NCI-H1092 treated with DMSO at 0.1 percent for 48 hours (cell line): ENCODE data around the gene KERA.
A peak's percentile ranks its signal among the peaks of the same experiment; 100 is the strongest.

Experiments
- DNase-seq: peaks from one replicate; lab custom pipeline; 2025; lab: John Stamatoyannopoulos, UW

KERA gene

DNA sequence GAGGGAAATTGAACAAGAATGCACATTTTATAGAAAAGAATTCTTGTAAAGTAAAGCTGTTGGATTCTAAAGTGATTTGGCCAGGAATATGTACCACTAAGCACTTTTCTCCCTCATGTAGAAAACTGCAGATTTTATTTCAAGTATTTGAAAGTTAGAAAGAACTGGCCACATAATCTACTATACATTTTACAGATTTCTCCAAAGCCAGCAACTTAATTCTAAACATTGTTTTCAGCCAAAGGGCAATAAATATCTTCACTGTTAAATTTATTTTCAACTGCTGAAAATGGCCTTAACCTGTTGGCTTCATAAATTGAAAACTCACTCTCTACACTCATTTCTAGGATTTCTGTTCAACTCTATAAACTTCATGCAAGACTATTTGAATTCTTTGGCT lies 15.6 kb upstream of the KERA start:
- no peak for DNase-seq

DNA sequence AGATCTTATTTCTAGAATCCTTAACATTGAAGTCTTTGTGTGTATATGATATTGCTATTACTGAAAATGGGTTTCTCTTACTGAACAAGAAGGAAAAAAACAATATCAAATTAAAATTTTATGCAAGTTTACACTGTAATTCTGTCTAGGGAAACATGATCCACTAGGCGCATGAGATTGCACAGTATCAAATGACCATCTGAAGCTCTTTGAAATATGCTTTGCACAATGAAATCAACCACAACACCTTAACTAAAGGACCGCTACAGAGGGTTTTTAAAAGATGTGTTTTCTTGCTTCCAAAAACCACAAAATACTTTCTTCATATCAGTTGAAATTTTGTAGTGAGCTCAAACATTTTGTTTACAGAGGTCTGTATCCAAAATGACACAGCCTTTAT lies 15.1 kb upstream of the KERA start:
- peak; percentile 9 for DNase-seq

DNA sequence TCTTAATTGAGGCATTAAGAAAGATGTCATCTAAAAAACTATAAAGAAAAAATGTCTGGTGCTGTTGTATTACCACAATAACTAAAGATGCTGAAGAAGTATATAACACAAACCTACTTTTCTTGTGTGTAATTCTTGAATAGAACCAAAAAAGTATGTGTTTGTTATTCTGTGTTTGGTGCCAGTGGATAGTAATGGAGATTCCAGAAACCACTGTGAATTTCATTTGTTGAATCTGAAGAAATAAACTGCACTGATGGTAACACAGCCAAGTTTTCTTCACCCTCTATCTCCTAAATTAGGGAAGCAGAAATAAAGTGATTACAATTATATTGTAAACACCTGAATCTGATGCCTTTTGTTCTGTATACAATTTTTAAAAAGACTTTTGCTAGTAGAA lies 13.1 kb upstream of the KERA start:
- no peak for DNase-seq

DNA sequence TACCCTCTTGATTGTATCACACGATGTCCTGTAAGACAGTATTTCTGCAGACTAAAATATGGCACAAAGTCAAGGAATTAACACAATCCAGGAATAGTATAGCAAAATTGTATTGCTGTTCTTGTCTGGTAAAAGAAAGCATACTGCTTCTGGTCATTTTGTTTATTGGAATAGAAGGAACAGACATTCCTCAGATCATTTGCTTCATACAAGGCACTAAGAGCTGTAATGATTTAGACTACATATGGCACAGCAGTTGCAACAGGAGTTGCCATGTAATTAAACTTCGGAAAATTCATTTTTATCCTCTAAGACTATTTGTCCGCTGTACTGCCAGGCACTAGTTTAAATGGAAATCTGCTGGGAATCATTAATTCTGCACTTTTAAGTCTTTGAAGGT lies 7.6 kb upstream of the KERA start:
- no peak for DNase-seq

DNA sequence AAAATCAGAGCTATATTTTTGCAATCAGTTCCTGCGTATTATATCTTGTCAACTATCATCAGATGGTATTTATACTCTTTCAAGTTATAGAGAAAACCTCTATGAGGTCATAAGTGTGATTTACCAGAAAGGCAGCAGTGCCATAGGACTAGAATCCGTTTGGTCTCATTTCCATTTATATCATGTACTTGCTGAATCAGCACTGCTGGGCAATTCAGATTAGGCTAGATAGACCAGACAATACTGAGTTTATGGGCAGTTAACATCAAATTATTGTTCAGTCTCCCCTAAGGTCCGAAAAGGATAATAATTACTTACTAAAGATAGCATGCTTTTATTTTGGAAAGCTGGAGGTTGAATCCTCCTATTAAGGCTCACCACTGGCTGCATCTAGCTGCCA lies 6.8 kb upstream of the KERA start:
- DNase-seq: no peak

DNA sequence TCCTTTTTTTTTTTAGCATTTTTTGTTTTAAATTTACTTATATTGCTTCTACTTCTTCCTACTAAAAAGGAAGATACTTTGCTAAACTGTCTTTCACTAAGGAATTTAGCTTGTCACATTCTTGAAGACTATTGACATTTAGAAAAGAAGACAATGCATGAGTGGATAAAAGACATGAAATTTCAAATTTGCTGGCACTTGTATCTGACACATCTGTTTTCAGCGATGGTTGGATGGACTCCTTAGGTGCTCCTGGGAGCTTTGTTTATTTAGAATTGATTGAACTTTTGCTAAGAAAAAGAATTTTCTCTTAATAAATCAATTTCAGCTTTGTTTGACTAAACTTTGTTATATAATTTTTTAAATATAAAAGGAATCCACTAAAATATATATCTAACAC lies 3.3 kb upstream of the KERA start:
- no peak for DNase-seq

DNA sequence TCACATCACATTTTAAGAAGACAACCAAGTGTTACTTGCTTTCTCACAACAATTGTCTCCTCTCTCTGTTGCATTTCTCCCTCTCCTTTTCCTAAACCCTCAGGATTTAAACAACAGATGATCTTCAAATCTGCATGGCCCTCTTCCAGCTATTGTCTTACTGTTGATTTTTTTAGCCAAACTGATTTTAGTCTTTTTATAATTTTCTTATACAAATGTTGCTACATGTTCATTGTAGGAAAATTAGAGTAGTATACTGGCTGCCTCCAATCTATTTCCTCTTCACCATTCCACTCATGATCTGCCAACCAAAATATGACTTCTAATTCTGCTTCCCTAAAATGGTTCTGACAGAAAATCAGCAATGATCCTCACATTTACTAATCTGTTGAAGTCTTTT lies 1.4 kb upstream of the KERA start:
- no peak for DNase-seq

DNA sequence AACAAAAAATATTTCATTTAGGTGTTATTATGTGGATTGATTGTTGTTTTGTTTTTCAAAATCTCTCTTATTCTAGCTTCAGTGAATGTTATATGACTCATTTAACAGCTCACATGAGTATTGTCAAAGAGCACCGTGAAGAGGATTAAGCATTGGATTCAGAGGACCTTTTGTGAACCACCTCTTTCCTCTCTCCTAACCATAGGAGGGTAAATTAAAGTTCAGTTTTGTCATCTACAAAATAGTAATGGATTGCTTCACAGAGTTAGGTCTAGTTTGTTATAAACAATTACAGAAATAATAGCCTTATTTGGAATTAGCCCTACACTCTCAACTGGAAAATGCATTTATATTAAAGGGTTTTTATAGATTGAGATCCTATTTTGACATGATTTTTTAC lies 962 bp upstream of the KERA start:
- no peak for DNase-seq

DNA sequence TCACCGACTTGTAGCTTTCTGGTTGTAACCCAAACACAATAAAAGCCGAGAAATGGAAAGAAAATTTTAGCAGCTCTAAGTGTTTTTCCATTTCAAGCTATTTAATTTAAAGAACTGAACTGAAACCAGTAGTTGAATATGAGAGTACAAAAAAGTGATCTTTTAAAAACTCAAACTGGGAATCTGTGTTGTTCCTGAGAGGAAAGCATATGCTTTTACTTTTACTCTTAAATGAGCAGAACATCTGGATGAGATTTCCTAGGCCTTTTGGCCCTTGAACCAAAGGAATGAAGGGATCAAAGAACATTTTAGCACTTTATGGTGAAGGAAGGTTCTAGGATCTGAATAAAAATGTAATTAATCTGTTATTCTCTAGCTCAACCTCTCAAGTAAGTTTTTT lies 1.3 kb downstream of the KERA start:
- DNase-seq: no peak

DNA sequence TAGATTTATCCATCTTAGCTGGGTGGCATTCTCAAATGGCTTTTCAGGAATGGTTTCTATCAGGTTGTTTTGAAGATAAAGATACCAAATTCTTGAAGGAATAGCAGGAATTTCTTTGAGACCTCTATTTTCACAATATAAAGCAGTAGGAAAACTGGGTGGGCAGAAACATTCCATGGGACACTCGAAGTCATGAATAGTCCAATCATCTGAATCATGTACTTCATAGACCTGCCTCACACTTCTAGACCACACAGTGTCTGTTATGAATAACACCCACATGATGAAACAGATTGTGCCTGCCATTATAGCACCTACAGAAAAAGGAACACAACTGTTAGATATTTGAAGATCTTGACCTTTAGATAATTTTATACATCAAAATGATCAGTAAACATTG lies 1.8 kb downstream of the KERA start:
- DNase-seq: no peak

DNA sequence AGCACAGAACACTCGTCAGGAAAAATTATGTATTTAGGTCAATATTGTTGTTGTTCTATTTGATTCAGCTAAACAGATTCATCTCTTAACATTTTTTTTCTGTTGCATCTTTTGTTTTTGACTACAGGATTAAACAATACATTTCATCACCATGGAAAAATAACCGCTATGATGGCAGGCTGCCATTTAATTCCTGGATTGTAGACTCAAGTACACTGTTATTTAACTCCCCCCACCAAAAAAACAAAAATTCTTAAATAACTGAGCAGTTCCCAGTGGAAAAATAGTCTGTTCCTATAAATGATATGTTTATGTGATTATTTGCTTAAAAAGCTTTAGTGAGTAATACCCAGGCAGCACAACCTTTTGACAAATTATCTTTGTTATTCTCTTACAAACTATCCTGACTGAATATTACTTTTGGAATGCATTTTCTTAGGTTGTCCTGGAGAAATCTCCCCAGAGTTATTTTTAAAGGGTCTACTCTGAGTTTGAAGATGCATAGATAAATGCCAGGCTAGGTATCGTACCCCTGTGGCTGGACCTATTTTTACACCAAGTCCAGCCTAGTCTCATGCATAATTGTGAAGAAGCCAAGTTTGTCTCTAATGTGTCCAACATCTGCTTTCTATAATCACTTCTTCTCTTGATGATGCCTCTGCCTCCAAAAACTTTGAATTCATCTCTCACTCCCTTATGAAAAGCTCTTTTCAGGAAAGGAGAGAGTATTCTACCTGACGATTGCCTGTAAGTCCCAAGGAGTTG lies 3.7 kb downstream of the KERA start:
- no peak for DNase-seq

DNA sequence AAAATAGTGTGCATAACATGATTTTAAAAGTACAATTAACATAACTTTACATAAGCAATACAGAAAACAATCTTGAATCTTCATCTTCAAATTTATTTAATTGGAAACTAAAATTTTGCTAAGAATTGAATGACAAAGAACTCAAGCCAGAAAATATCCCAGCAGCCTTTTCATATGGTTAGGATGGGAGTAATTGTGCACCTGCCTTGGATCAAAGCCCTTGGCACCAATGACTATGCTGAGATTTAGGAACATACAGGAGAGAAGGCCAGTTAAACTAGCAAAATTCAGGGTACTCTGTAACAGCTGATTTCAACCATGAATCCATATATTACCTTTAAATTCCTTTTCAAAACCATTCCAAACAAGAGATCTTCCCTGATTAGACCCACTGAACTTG lies 5.8 kb downstream of the KERA start:
- no peak for DNase-seq

DNA sequence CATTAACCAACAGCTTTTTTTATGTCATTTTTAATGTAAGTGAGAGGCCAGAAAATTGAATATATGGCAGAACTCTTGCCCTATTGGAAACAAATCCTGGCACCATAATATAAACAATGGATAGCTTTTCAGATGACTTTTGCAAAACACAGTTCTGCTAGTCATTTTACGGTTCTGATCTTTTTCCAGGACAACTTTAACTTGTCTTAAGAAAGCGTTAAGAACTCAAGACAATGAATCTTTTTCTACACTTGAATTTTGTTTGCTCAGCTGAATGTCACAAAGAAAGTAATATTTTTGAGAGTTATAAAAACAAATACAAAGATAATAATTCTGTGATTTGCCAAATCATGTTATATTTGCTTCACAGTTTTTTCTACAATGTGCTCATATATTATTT lies 13.2 kb downstream of the KERA start:
- DNase-seq: no peak

DNA sequence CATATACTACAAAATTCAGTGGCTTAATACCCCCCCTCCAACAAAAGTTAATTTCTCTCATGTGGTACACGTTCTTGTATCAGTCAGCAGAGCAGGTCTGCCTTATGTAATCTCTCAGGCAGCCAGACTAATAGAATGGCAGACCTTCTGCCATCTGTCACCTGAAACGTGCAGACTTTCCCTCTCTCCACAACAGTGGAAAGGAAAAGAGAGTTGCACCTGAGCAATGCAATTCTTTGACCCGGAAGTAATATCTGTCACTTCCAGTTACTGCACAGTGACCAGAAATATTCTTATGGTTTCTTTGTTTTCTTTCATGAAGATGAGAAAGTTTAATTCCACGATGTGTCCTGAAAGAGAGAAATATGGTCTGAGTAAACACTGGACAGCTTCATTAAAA lies 14.4 kb downstream of the KERA start:
- no peak for DNase-seq

DNA sequence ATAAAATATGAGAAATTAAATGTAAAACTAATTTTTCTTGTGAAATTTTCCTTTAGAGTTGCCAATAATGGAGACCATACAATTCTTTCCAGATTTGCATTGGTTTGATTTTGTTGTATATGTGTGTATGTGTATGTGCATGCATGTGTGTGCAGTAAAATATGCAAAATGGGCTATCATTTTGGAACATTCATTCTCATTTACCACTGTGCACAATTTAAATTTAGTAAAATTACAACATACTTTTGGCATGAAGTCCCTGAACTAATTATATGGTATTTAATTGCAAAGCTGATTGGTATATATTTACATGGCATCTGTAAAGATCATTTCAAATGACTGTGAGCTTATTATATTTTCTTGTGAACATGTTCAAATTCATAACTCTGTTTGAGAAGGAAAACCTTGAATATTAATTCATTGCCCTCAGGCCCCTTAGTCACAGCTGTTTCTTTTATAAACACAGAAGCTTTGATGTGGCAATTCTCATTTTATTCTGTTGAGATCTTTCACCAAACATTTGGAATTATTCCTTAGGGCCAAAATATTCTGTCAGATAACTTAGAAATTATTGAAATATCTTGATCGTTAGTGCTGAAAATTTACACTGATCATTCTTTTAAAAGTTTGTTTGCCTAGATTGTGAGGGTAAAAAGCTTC lies 17.6 kb downstream of the KERA start:
- no peak for DNase-seq

DNA sequence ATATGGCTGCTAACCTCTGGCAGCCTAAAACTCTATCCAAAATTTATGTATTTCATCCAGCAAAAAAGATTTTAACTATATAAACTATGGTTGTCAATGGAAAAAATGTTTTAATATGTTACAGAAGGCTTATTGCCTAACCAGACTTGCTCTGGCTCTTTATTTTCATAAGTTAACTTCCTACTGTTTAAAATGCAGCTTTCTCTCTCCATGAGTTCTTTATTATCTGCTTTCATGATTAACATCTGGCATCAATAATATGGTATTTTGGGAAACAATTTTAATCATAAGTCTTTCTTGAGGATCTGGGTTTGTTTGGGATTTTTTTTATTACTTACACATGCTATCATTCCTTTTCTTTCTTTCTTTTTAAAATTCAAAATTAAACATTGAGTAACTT lies 20.5 kb downstream of the KERA start:
- DNase-seq: no peak

DNA sequence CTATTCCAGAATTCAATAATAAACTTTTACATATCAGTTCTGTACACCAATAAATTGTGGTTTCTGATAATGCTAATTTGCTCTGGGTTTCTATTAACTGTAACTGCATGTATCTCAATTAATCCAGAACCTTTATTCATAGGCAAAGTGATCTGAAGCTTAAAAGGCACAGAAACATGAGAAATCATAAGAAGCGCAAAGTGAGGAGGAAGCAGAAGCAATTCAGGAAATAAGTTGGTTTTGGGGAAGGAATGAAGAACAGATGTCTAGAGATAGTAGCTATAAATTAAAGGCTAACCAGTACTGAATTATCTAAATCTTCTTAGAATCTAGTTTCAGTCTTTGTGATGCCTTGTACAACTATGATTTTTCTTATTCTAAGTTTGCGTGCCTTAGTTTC lies 24.6 kb downstream of the KERA start:
- DNase-seq: no peak

DNA sequence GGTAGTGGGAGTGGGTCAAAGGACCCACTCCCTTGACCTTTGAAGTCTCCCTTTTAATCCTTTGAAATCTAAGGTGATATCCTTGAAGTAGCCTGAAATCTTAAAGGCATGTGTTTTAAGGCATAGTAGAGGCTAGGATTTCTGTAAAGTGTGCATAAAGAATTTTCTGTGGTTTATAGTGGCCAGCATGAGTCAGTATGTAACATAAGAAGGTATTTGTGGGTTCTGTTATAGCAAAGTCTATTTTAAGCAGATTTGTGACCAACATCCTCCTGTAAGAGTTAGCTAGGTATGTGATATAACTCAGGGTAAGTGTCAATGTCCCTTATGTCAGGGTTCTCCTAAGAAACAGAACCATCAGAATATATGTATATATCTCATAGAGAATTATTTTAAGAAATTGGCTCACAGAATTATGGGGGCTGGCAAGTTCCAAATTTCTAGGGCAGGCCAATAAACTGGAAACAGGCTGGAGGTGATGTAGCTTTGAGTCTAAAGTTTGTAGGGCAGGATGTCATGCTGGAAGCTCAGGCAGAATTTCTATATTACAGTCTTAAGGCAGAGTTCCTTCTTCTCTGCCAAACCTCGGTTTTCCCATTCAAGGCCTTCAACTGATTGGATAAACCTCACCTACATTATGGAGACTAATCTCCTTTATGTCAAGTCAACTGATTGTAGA lies 34.4 kb downstream of the KERA start:
- no peak for DNase-seq

DNA sequence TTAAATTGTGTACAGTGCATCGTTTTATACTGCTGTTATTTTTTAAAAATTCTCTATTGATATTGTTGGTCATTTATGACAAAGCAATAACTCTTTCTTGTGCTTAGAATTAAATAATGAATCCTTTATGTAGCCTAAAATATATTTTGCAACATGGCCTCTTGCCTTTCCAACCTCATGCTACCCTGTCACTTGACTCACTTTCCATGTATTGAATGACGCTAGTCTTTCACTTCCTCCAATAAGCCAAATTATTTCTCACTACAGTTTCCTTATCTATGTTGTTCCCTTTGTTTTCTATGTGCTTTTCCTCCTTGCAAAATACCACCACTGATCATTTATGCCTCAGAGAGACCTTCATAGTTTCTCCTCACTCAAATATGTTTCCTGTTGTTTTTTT lies 36.7 kb downstream of the KERA start:
- DNase-seq: no peak

DNA sequence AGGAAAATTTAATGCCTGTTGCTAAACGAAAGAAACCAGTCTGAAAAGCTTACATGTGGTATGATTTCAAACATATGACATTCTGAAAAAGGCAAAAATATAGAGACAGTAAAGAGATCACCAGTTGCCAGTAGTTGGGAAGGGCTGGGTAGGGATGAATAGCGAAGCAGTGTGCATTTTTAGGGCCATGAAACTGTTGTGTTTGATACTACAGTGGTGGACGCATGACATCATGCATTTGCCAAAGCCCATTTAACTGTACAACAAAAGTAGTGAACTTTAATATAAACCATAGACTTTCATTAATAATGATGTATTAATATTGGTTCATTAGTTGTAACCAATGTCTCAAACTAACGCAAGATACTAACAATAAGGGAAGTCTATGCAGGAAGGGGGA lies 38.4 kb downstream of the KERA start:
- no peak for DNase-seq

DNA sequence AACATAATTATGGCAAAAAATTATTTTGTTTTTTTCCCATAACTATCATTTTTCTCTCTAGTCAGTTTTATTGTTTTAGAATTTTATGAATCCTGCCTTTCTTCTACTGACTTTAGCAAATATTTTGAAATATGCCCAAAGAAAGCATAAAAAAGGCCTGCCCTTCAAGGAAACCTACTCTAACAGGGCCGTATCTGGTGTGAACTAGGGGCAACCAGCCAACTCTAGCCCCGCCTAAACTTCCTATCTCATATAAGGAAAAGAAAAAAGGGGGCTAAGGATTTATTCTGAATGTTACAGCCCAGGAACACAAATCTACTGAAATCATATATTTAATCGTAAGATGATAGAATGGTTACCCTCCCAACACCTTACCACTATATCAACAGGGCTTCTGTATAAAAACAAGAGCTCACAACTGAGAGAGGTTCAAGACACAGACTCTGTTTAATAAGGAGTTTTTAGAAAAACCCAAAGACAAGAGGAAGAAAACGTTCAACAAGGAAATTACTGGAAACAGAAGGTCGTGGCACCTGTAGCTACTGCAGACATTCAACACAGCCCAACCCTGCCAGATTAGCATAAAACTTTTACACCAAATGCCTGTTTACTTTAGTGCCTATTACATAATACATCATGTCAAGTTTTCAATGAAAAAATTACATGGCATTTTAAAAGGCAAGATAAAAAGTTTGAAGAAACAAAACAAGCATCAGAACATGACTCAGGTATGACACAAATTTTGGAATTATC lies 40.1 kb downstream of the KERA start:
- DNase-seq: no peak

DNA sequence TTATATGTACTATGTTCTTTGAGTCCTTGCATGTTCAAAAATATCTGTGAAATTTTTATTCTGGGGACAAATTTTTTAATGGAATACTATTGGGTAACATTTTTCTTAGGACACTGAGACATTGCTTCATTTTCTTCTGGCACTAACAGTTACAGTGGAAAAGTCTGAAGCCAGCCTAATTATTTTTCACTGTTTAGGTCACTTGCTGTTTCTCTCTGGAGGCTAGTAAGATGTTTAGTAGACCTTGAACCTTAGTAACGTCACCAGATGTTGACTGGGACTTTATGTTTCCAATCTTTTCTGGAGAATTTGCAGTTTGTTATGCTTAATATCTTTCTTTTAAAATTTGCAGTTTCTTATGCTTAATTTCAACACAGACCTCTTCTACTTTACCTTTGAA lies 40.8 kb downstream of the KERA start:
- DNase-seq: no peak
